Renal cortex interstitium (tissue), 15 donors: Measurements from ENCODE around the gene RGPD5. TPM values are rescaled to one million over a fixed set of nuclear protein-coding genes. Genes with fewer than 3 reads are reported as not detected.
"Not testable (repeated sequence)": the region's sequence is repeated elsewhere in the genome, so short reads cannot be mapped to it uniquely, and the experiment has no call there.

Experiments
- DNase-seq, 11 donors: peaks; one replicate each; pipeline ENCODE4 v3.0.0-alpha.2; 2013; ENCODE audit warnings: low read depth in 9 of 11, low spot score in 4 of 11; ENCODE audit errors: extremely low read depth in 1 of 11
- long read RNA-seq, 16 experiments: transcript quantifications; one replicate each; lab custom pipeline, GENCODE V29; 2026
- polyA plus RNA-seq, 3 donors: library from polyadenylated mRNA; unstranded; fragments of 120-200 nt; gene quantifications; one replicate each; pipeline ENCODE4 v1.2.1, GENCODE V29; 2013; ENCODE audit not compliant: insufficient read length in 3 of 3

Gene RGPD5
- 10 to 100 TPM; 18.3 to 26.3 (median 18.3) TPM for polyA plus RNA-seq
- long read RNA-seq, donor 1 = 0 reads
- long read RNA-seq, donor 2 = 0 reads
- long read RNA-seq, donor 3, full-length matches to known transcripts = 1 of 1 reads
- long read RNA-seq, donor 3, partial matches to known transcripts = 0 of 1 reads
- long read RNA-seq, donor 3, other reads (novel, unspliced or antisense) = 0 of 1 reads
- long read RNA-seq, donor 4 = 0 reads
- long read RNA-seq, donor 5 = 0 reads
- long read RNA-seq, donor 6 = 0 reads
- long read RNA-seq, donor 7 = 0 reads
- long read RNA-seq, donor 8 = 0 reads
- long read RNA-seq, donor 9 = 0 reads
- long read RNA-seq, donor 10, full-length matches to known transcripts = 1 of 1 reads
- long read RNA-seq, donor 10, partial matches to known transcripts = 0 of 1 reads
- long read RNA-seq, donor 10, other reads (novel, unspliced or antisense) = 0 of 1 reads
- long read RNA-seq, donor 11, partial matches to known transcripts = 6 of 6 reads
- long read RNA-seq, donor 11, other reads (novel, unspliced or antisense) = 0 of 6 reads
- long read RNA-seq, donor 12 = 0 reads
- long read RNA-seq, donor 13, full-length matches to known transcripts = 1 of 1 reads
- long read RNA-seq, donor 13, partial matches to known transcripts = 0 of 1 reads
- long read RNA-seq, donor 13, other reads (novel, unspliced or antisense) = 0 of 1 reads
- long read RNA-seq, donor 14 = 0 reads
- long read RNA-seq, donor 15 = 0 reads
- long read RNA-seq, donor 16, full-length matches to known transcripts = 1 of 1 reads
- long read RNA-seq, donor 16, partial matches to known transcripts = 0 of 1 reads
- long read RNA-seq, donor 16, other reads (novel, unspliced or antisense) = 0 of 1 reads

DNA sequence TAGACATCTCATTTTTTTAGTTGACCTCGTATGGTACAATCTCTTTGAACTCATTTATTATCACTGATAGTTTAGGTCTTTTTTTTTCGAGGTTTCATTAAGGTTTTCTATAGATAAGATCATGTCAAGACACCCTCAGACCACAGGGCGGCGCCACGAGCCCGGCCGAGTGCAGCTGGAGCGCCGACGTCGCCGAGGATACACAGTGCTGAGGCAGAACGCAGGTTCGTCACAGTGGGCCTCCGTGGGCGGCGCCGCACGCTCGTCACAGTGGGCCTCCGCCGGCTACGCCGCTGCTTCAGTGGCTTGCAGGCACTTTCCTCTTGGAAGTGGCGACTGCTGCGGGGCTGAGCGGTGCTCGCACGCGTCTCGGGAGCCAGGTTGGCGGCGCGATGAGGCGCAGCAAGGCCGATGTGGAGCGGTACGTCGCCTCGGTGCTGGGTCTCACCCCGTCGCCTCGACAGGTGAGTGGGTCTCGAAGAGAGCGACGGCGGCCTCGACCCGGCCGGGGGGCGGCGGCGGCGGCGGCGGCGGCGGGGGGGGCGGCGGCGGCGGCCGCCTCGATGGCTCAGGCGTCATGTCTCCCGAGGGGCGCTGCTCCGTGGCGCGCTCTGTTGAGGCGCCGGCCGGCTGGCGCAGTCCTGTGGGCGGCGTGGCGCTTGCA lies at the start of gene RGPD5:
Gene RGPD5 (plus strand): TSS at position 232 of the 664 bp plus-strand sequence. CDS start 161 bp downstream, at position 393.
- DNase-seq = not testable (repeated sequence)

DNA sequence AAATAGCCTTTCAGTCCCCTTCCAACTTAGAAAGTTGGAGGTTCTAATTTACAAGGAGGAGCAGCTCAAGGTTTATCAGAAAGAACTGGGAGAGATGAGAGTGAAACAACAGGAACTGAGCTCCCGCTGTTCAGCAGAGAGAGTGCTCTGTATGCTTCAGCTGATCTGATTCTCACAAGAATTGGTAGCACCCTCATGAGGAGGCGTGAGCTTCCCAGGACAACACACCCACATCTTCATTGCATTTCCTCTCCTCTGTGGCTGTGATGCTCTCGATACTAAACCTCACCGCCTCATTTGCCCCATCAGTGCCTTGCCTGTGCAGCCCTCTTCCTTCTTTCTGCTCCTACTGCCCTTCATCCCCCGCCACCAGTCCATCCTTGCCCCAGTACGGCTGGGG lies 42.5 kb upstream of the RGPD5 start:
- DNase-seq = not testable (repeated sequence)

DNA sequence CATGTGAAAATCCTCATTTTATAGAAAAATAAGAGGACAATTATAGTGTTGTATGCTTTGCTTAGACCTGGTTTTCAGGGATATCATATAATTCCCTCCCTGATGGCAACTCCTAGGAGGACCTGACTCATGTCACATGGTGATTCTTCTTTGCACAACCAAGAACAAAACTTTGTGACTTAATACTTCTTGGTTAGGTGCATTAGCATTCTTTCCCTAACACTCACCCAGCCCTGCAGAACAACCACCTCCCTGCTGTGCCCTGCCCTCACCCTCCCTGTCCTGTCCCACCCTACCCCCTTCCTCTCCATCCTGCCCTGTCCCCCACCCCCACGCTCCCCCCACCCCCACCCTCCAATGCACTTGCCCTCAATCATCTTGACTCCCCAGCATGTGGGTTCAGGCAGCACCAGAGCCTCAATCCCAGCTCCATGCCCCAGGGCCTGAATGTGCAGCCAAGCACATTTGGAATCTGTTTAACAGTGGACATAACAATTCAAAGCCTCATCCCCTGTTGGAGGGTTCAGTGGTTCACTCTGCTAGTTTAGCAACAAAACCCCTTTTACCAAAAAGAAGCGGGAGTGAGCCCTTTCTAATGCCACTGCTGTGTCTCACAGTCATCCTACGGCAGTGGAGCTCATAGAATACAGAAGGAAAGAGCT lies 36.8 kb upstream of the RGPD5 start:
- not testable (repeated sequence) for DNase-seq

DNA sequence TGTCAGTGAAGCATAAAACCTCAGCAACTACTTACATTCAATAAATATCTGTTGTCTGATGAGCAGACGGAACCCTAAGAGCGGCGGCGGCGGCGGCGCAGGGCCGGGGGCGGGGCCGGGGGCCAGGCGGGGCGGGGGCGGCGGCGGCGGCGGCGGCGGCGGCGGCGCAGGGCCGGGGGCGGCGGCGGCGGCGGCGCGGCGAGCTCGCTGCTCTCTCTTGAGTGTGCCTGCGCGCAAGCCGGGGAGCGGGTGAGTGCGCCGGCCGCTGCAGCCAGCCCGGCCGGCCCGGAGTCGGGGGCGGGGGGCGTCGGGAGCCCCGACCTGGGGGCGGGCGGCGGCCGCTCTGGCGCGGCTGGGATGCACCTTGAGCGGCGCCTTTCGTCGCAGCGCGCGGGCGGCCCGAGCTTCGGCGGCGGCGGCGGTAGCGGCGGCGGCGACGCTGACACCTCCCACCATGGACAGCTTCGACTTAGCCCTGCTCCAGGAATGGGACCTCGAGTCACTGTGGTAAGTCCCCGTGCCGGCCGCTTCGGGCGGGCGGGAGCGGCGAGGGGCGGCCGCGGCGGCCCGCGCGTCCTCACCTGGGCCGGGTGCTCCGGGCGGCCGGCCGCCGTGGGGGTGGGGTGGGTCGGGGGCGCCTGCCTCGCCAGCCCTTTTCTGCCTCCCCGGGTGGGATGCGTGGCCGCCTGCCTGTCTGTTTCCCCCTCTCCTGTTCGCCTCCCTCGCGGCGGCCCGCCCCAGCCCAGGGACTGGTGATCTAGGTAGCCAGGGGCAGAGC lies 33.7 kb upstream of the RGPD5 start:
- DNase-seq = not testable (repeated sequence)

DNA sequence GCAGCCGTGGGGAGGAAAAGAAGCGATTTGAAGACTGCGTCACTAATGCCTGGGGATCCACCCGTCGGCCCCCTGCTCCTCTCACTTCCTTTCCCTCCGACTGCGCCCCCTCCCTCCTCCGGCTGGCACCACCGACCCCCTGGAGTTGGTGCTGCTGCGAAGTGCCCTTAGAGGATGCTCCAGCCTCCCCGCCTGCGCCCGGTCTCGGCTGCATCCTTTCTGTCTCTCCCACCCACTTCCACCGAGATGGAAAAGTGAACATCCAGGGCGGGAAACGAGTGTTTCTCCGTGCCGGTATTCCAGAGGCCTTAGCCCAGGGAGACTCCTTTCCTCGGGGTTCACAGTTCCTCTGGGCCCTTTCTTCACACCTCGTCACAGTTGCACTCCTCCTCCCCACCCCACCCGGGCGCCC lies 33.1 kb upstream of the RGPD5 start:
- not testable (repeated sequence) for DNase-seq

DNA sequence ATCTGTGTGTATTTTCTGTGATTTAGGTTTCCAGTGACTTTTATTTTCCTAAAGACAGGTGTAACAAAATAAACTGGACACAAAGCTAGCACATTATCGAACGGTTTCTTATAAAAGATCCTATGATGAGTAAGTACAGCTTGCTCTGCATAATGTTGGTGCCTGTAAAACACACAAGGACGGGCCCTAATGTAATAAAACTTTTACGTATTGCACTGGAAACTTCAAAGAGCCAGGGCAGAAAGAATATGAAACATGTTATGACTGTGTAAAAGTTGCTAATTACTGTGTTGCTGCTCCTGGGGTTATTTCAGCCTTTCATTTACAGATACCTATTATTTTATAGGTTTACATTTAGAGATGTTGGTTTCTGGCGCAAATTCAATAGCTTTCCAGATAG lies 32.1 kb upstream of the RGPD5 start:
- not testable (repeated sequence) for DNase-seq

DNA sequence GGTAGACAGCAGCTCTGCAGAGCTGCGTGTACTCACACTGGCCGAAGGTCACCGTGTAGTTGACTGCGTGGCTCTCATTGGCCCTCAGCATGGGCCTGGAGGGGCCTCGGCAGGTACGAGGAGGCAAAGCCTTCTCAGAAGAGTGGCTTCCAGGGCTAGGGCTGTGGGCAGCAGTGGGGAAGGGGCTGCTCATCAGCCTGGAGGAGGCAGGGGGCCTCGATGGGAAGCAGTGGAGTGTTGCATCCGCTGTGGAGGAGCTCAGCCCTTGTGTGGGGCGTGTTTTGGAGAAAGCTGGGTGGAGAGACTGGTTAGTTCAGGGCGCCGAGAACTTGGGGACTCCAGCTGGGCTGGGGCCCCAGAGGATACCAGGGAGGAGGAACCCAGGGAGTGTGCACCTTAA lies 28.0 kb upstream of the RGPD5 start:
- DNase-seq = not testable (repeated sequence)

DNA sequence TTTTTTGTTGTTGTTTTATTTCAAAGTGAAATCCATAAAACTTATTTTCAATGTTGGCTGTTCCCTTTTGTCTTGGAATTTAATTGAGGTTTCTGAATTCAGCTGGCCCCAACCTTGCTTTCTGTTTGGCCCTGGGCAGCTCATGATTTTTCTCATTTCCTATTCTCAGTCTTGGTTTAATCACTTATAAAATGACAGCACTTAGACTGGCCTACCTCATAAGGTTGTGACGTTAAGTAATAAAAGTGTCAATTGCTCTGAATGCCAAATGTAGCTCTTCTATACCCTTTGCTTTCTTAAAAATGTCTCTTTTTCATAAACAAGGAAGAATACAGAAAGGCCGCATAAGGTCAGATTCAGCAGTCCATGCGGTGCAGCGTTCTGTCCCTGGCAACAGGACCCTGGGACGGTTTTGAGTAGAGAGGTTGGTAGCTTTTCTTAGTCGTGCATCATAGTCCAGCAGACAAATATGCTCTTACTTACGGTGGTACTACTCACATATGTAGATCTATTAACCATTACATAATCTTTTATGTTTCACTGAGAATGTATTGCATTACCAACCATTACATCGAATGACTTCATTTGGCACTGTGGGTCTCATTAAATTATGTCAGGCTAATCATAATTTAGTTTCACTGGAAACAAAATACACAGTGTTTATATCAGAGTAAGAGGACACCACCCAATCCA lies 27.1 kb upstream of the RGPD5 start:
- not testable (repeated sequence) for DNase-seq

DNA sequence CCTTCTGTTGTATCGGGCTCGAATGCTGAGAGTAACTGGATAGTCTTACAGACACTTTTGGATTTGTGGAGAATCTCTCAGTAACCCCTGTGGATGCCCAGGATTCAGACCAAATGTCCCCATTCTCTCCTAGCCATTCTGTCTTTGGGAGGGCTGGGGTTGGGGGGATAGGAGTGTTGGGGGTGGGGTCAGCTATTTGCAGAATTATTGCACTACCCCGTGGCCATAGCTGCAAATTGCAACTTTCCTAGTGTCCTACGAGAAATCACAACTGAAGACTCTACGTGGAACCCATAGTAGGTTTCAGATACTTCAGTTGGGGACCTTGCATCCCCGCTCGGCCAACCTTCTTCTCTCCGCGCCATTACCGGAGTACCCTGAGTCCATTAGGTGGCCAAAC lies 25.2 kb upstream of the RGPD5 start:
- not testable (repeated sequence) for DNase-seq

DNA sequence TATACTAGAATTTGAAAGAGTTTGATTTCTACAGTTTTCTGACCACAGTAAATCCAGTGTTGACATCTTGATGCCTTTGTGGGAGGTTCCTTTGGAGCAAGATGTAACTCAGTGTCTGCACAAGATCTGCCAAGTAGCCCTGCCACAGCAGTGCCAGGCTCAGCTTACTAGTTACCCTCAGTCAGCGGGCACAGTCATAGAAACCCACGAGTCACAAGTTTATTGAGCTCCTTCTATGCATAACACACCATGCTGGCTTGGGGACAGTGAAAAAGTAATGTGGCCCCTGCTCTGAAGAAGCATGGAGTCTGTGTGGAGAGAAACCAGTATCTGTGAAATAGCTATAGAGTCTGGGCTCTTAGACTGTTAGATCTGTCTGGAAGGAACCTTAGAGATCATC lies 15.0 kb upstream of the RGPD5 start:
- DNase-seq = not testable (repeated sequence)

DNA sequence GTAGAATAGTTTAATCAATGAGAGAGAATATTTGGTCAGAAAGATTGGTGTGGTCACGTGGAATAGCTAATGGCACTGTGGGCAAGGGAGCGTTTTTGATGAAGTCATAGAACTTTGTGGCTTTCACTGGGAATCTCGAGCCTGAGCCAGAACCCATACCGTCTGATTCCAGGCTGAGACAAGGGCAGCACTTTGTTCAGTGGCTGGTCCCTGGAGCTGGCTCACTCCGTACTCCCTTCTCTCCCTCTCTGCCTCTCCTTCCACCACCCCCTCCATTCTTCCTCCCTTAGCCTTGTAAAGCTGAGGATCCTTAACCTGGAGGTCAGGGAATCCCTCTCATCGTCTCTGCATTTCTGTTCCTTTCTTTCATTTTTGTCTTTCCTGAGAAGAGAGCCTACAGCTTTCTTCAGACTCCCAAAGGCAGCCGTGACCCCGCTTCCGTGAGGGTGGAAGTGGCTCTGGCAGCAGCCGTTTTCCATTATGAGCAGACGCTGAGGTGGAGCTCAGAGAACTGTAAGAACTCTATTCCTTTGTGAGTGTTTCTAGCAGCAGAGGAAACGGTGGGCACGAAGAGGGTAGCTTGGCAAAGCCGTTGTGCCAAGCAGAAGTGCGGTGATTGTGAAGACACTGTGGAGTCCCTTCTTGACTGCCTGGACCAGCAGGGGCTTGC lies 12.8 kb upstream of the RGPD5 start:
- not testable (repeated sequence) for DNase-seq

DNA sequence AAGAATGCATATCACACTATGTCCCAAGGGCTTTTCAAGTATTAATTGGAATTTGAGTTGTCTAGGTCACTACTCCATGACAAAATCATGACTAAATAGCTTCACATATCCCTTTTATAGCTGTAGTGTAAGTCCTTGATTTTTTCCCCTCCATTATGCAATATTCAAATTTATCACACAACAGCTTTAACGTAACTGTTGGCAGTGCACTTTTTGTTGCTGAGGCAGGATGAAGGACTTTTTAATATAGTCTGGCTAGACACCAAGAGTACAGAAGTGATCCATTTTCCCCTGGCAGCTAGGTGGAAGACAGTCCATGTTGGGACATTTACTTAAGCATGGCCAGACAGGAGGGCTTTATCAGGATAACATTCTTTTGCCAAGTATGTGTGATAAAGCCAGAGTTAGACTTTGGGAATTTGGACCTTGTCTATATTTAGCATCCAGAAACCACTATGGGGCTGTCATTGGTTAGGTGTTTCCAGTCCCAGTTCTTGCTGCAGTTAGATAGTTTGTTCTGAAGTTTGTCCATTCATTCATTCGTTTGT lies 11.6 kb upstream of the RGPD5 start:
- not testable (repeated sequence) for DNase-seq

DNA sequence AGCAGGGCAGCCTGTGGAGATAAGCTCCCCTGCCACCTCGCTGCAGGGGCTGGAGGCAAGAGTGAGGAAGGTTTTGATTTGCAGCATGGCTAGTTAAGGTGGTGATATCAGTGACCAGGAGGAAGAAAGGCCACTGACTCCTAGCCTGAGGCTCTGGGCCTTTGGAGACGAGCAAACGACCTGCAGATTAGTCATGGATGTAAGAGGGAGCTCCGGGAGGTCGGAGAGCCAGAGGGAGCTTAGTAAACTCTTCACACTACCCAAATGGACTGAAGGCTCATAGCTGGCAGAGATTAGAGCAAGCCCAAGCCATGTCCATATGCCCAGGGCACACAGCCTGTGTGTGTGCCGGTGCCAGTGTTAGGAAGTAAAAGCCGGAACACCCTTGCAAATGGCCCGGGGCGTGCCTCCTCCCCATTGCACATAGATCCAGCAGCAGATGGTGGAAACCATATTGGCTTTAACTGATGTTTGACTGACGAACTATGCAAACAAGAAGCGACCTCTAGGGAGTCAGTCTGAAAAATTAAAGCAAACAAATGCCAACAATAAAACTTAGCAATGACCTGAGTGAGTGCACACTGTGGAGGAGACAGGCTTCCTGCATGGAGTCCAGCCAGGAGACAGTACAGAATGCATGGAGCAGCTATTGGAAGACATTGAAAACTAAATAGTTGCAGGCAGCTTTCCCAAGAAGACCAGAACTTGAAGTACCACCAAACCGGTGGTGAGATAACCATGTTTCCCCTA lies 2.4 kb upstream of the RGPD5 start:
- DNase-seq = not testable (repeated sequence)

DNA sequence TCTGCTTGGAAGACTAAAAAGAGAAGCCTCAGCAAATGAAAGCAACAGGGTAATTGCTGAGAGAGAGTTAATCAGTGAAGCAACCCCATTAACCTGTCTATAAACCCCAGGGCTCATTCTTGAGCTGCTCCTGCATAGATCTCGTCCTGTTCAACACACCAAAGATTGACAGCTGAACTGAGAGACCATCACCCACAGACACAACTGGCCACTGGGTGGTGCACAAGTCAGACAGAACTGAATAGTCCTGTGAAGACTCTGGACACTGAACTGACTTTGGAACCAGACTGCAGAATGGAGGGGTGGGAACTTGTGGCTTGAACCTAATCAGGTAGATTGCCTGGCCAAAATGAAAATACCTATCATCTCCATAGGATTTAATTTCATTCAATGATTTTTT lies 1.4 kb upstream of the RGPD5 start:
- DNase-seq = not testable (repeated sequence)

DNA sequence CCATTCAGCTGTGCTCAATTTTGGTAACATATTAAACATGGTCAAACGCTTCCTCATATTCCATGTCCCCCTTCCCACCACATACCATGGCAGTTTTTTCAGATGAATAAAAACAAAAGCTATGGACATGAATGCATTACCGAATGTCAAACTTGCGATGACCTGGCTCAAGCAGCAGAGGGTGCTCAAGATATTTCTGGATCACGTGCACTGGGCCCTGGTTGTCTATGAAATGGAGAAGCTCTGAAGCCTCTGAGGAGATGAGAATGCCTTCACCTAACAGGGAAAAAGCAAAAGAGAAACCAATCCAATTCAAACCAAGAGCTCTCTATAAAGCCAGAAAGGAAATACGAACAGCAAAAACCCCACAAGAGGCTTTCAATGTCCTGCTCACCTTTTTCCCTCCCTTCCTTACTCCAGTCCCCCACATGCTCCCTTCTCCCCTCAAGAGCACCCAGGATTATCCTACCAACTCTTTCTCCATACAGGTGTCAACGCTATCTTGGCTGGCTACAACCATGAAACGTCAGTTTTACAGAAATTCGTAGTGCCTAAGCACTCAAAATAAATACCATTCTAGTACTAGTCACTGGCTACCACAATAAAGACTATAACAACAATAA lies 77.1 kb downstream of the RGPD5 start:
- DNase-seq = not testable (repeated sequence)

DNA sequence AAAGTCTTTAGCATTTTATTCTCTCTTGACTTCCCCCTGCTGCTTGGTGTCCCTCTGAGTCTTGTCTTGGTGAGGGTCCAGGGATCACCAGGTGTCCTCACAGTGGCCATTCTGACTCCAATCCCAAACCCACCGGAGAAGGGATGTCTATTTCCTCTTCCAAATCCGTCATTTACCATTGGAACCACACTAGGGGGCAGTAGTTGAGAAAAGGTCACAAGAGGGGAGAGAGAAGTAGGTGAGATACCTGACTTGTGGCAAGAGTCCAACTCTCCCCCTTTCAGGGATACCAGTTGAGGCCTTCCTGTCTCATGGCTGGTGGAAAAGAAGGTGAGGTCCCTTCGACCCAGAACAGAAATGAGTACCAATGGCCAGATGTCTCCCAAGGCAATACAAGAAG lies 82.5 kb downstream of the RGPD5 start:
- not testable (repeated sequence) for DNase-seq
